Measurements from ENCODE around the gene PRKN. TPM values are rescaled to one million over a fixed set of nuclear protein-coding genes. Genes with fewer than 3 reads are reported as not detected.

PRKN gene
- total and polyA plus RNA-seq, 4 experiments from 2014 or later = 0.50 to 5.3 (median 2.9) TPM

DNA sequence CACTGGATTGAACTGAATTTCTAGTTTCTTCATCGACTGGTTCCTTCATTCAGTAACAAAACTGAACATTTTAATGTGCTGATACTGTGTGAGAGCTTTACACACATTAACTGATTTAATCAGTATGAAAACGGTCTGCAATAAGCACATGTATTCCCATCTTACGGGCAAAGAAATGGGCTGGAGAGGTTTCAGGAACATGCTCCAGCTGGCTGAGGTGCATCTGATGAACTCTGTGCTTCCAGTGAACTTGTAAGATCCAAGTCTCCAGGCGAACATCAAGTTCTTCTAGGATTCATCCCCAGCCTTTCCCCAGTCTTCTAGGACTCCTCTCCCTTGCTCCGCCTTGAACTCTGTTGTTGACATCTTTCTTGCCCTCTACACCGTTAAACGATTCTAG lies 1233.0 kb downstream of the PRKN start:
- ChIA-PET CTCF (ENCODE audit: partially characterized antibody) (no interaction called here), POLR2A (ENCODE audit: partially characterized antibody) (no interaction called here)
- Histone ChIP-seq H3K27ac (ENCODE audit: low read depth, low read length) (no peak overlapping the region), H3K4me1 (ENCODE audit: insufficient read depth, low read length) (no peaks in the 10 kb centered on the region), H3K4me3 (ENCODE audit: low read length in 2 of 2) (no peak overlapping the region), H3K9me3 (ENCODE audit: control insufficient read depth in 1 of 2, low read length in 2 of 2) (no peaks in the 10 kb centered on the region), H3K36me3 (ENCODE audit: insufficient read depth, low read length) (no peaks in the 10 kb centered on the region), H3K27me3 (ENCODE audit: insufficient read depth, low read length) (no peaks in the 10 kb centered on the region)
- H3K27ac Mint-ChIP-seq = no peak overlapping the region
- H3K9me3 Mint-ChIP-seq = peaks cover 0 to 4% (median 0%) of the 10 kb centered on the region in 8 donors
- peaks cover 0 to 1% of the 10 kb centered on the region in 2 donors for H3K27me3 Mint-ChIP-seq
- H3K36me3 Mint-ChIP-seq = no peaks in the 10 kb centered on the region
- intact Hi-C loops (cut with micrococcal nuclease) = no loop called here
- H3K4me1 Mint-ChIP-seq = no peaks in the 10 kb centered on the region
- no peak for DNase-seq
- no peak overlapping the region for H3K4me3 Mint-ChIP-seq

DNA sequence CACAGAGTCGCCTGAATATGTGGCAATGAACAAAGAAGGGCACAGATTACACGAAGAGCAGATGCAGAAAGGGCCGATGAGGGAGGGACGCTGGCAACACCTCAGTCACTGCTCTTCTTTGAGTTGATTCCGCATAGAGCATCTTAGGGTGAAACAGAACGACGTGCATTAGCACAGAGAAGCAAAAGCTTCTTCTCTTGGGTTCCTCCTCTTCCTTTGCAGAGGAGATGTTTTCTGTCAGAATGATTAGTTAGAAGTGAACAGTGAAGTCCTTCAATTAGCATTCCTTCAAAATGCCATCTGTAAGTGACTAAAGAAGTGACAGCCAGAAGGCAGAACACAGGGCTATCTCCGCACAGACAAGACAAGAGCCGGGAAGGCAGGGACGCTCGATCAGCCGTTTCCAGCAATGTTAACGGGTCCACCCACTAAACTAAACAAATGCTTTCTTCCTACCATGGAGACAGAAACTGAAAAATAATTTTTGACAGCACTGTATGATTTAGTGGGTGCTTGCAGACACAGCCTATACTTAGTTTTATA lies 1233.9 kb downstream of the PRKN start:
- Mint-ChIP-seq H3K36me3 (no peaks in the 10 kb centered on the region), H3K4me1 (no peaks in the 10 kb centered on the region), H3K27me3 (peaks cover 0 to 1% of the 10 kb centered on the region in 2 donors), H3K9me3 (peaks cover 0 to 4% (median 0%) of the 10 kb centered on the region in 8 donors), H3K4me3 (no peak overlapping the region), H3K27ac (no peak overlapping the region)
- intact Hi-C loops (cut with micrococcal nuclease) = no loop called here
- ChIA-PET POLR2A (ENCODE audit: partially characterized antibody) (no interaction called here), CTCF (ENCODE audit: partially characterized antibody) (no interaction called here)
- H3K9me3 ChIP-seq (ENCODE audit: control insufficient read depth in 1 of 2, low read length in 2 of 2) = no peaks in the 10 kb centered on the region
- H3K36me3 ChIP-seq (ENCODE audit: insufficient read depth, low read length) = no peaks in the 10 kb centered on the region
- H3K4me1 ChIP-seq (ENCODE audit: insufficient read depth, low read length) = no peaks in the 10 kb centered on the region
- no peak for DNase-seq
- no peak overlapping the region for H3K4me3 ChIP-seq (ENCODE audit: low read length in 2 of 2)
- H3K27ac ChIP-seq (ENCODE audit: low read depth, low read length) = no peak overlapping the region
- no peaks in the 10 kb centered on the region for H3K27me3 ChIP-seq (ENCODE audit: insufficient read depth, low read length)

- no peak overlapping the region for H3K27ac ChIP-seq (ENCODE audit: low read depth, low read length)
- ChIA-PET CTCF (ENCODE audit: partially characterized antibody) (no interaction called here), POLR2A (ENCODE audit: partially characterized antibody) (no interaction called here)
- DNase-seq = no peak
- H3K36me3 ChIP-seq (ENCODE audit: insufficient read depth, low read length) = no peaks in the 10 kb centered on the region
- Mint-ChIP-seq H3K4me1 (no peaks in the 10 kb centered on the region), H3K9me3 (peaks cover 0 to 4% (median 0%) of the 10 kb centered on the region in 8 donors), H3K27me3 (peaks cover 0 to 1% of the 10 kb centered on the region in 2 donors), H3K4me3 (no peak overlapping the region), H3K36me3 (no peaks in the 10 kb centered on the region), H3K27ac (no peak overlapping the region)
- intact Hi-C loops (cut with micrococcal nuclease) = no loop called here
- no peak overlapping the region for H3K4me3 ChIP-seq (ENCODE audit: low read length in 2 of 2)
- H3K4me1 ChIP-seq (ENCODE audit: insufficient read depth, low read length) = no peaks in the 10 kb centered on the region
- H3K9me3 ChIP-seq (ENCODE audit: control insufficient read depth in 1 of 2, low read length in 2 of 2) = no peaks in the 10 kb centered on the region
- no peaks in the 10 kb centered on the region for H3K27me3 ChIP-seq (ENCODE audit: insufficient read depth, low read length)
Measured at GRCh38 chr6:161489626-161490306, 1237.8 kb downstream of the PRKN start.

DNA sequence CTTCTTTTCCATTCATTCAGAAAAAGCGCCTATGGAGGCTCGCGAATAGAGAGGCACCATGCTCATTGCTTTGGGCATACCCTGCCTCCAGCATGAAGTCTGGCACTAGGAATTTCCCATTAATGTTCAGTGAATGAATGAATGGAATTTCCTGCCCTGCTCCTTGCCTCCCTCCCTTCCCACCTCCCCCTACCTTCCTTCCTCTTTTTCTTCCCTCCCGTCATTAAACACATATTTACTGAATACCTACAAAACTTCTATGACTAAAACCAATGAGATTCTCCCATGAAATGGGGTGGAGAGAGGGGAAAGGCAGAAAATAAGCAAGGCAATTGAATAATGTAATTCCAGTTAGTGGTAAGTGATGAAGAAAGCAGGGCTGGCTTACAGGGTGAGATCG lies 1239.9 kb downstream of the PRKN start:
- Mint-ChIP-seq H3K27ac (no peak overlapping the region), H3K4me3 (no peak overlapping the region), H3K9me3 (peaks cover 0 to 4% (median 0%) of the 10 kb centered on the region in 8 donors), H3K4me1 (no peaks in the 10 kb centered on the region), H3K27me3 (peaks cover 0 to 1% of the 10 kb centered on the region in 2 donors), H3K36me3 (no peaks in the 10 kb centered on the region)
- ChIA-PET CTCF (ENCODE audit: partially characterized antibody) (no interaction called here), POLR2A (ENCODE audit: partially characterized antibody) (no interaction called here)
- intact Hi-C loops (cut with micrococcal nuclease) = no loop called here
- H3K36me3 ChIP-seq (ENCODE audit: insufficient read depth, low read length) = no peaks in the 10 kb centered on the region
- no peaks in the 10 kb centered on the region for H3K4me1 ChIP-seq (ENCODE audit: insufficient read depth, low read length)
- no peak overlapping the region for H3K4me3 ChIP-seq (ENCODE audit: low read length in 2 of 2)
- DNase-seq = no peak
- H3K9me3 ChIP-seq (ENCODE audit: control insufficient read depth in 1 of 2, low read length in 2 of 2) = no peaks in the 10 kb centered on the region
- H3K27ac ChIP-seq (ENCODE audit: low read depth, low read length) = no peak overlapping the region
- no peaks in the 10 kb centered on the region for H3K27me3 ChIP-seq (ENCODE audit: insufficient read depth, low read length)

DNA sequence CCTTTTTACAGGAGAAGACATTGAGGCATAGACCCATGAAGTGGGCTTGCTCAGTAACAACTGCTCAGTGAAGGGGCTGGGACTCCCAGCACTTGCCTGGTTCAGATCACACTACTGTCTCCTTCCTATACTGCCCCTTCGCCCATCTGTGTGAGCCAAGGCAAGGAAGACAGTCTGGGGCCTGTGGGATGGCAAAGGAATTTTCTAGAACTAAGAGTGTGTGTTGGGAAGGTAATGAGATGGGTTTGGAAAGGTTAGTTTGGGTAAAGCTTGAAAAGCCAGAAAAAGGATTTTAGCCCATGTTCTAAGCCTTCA lies 1240.4 kb downstream of the PRKN start:
- Histone ChIP-seq H3K27ac (ENCODE audit: low read depth, low read length) (no peak overlapping the region), H3K9me3 (ENCODE audit: control insufficient read depth in 1 of 2, low read length in 2 of 2) (no peaks in the 10 kb centered on the region), H3K4me1 (ENCODE audit: insufficient read depth, low read length) (no peaks in the 10 kb centered on the region), H3K4me3 (ENCODE audit: low read length in 2 of 2) (no peak overlapping the region), H3K27me3 (ENCODE audit: insufficient read depth, low read length) (no peaks in the 10 kb centered on the region), H3K36me3 (ENCODE audit: insufficient read depth, low read length) (no peaks in the 10 kb centered on the region)
- intact Hi-C loops (cut with micrococcal nuclease) = no loop called here
- Mint-ChIP-seq H3K36me3 (no peaks in the 10 kb centered on the region), H3K27ac (no peak overlapping the region), H3K9me3 (peaks cover 0 to 4% (median 0%) of the 10 kb centered on the region in 8 donors), H3K27me3 (peaks cover 0 to 1% of the 10 kb centered on the region in 2 donors), H3K4me3 (no peak overlapping the region), H3K4me1 (no peaks in the 10 kb centered on the region)
- POLR2A ChIA-PET (ENCODE audit: partially characterized antibody) = no interaction called here
- no peak for DNase-seq
- CTCF ChIA-PET (ENCODE audit: partially characterized antibody) = no interaction called here

DNA sequence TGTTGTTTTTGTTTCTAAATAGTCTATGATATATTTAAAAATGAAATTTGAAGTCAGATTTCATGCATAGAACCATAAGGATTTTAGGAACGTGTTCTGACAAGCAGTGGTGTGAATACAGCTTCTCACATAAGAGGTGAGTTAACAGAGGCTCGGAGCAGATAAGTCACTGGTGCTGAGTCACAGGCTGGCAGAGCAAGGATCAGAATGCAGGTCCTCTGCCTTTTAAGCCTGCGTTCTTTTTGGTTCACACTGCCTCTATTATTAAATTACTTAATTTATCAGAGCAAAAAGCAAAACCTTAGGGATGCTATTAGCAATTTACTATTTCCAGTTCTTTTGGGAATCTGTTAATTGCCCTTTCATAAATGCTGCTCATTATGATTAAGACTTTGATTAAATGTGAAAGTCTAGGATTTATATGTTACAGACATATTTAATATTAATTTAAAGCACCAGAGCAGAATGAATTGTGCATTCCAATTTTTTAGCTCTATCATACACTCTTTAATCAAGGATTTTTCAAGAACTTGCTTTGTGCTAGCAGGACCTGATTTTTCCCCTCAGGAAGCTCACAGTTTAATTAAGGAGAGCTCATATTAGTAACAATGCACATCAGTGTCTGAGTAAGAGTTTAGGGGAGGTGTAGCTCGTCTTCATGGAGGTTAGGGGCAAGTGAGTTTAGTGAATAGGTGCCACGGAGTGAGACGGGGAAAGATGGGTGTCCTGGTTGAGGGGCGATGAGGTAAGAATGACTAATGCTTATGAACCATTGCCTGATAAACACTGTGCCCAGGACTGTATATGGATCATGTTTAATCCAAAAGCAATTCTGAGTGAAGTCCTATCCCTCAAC lies 1241.0 kb downstream of the PRKN start:
- H3K9me3 Mint-ChIP-seq = peaks cover 0 to 2% (median 0%) of the 10 kb centered on the region in 8 donors
- ChIA-PET POLR2A (ENCODE audit: partially characterized antibody) (no interaction called here), CTCF (ENCODE audit: partially characterized antibody) (no interaction called here)
- H3K4me3 ChIP-seq (ENCODE audit: low read length in 2 of 2) = no peak overlapping the region
- H3K36me3 ChIP-seq (ENCODE audit: insufficient read depth, low read length) = no peaks in the 10 kb centered on the region
- intact Hi-C loops (cut with micrococcal nuclease) = no loop called here
- H3K27ac Mint-ChIP-seq = no peak overlapping the region
- H3K27ac ChIP-seq (ENCODE audit: low read depth, low read length) = no peak overlapping the region
- no peak for DNase-seq
- H3K27me3 Mint-ChIP-seq = peaks cover 0 to 1% of the 10 kb centered on the region in 2 donors
- no peaks in the 10 kb centered on the region for H3K27me3 ChIP-seq (ENCODE audit: insufficient read depth, low read length)
- no peak overlapping the region for H3K4me3 Mint-ChIP-seq
- no peaks in the 10 kb centered on the region for H3K9me3 ChIP-seq (ENCODE audit: control insufficient read depth in 1 of 2, low read length in 2 of 2)
- no peaks in the 10 kb centered on the region for H3K36me3 Mint-ChIP-seq
- no peaks in the 10 kb centered on the region for H3K4me1 Mint-ChIP-seq
- no peaks in the 10 kb centered on the region for H3K4me1 ChIP-seq (ENCODE audit: insufficient read depth, low read length)

DNA sequence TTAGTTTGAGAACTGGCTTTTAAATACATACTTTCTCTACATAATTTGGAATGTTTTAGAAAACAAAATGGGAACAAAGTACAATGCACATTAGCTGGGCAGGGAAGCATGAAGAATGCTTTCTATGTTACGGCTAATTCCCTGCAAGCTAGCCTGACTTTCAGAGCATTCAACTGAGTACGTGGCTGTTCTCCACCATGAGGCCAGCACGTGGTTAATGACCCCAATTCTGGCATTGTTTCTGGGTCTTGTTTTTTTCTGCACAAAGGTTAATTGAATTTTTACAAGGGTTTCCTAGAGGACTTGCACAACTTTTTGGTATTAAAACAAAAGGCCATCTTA lies 1245.1 kb downstream of the PRKN start:
- no peak overlapping the region for H3K27ac ChIP-seq (ENCODE audit: low read depth, low read length)
- H3K4me3 Mint-ChIP-seq = no peak overlapping the region
- no peaks in the 10 kb centered on the region for H3K36me3 ChIP-seq (ENCODE audit: insufficient read depth, low read length)
- CTCF ChIA-PET (ENCODE audit: partially characterized antibody) = no interaction called here
- POLR2A ChIA-PET (ENCODE audit: partially characterized antibody) = no interaction called here
- DNase-seq = no peak
- no peaks in the 10 kb centered on the region for H3K27me3 ChIP-seq (ENCODE audit: insufficient read depth, low read length)
- no peaks in the 10 kb centered on the region for H3K9me3 ChIP-seq (ENCODE audit: control insufficient read depth in 1 of 2, low read length in 2 of 2)
- no peaks in the 10 kb centered on the region for H3K27me3 Mint-ChIP-seq
- H3K4me1 Mint-ChIP-seq = no peaks in the 10 kb centered on the region
- no peak overlapping the region for H3K4me3 ChIP-seq (ENCODE audit: low read length in 2 of 2)
- intact Hi-C loops (cut with micrococcal nuclease) = no loop called here
- H3K9me3 Mint-ChIP-seq = no peaks in the 10 kb centered on the region
- no peaks in the 10 kb centered on the region for H3K4me1 ChIP-seq (ENCODE audit: insufficient read depth, low read length)
- H3K36me3 Mint-ChIP-seq = no peaks in the 10 kb centered on the region
- no peak overlapping the region for H3K27ac Mint-ChIP-seq
